T-helper 2 cell (primary cell): ENCODE data around the gene ABHD17B.
"Not testable (repeated sequence)": the region's sequence is repeated elsewhere in the genome, so short reads cannot be mapped to it uniquely, and the experiment has no call there.

Experiments used
- DNase-seq, 5 experiments: peaks; one replicate each; pipeline versions ENCODE4 v3.0.0 to v3.0.0-alpha.2; 2012 to 2022

ABHD17B gene

DNA sequence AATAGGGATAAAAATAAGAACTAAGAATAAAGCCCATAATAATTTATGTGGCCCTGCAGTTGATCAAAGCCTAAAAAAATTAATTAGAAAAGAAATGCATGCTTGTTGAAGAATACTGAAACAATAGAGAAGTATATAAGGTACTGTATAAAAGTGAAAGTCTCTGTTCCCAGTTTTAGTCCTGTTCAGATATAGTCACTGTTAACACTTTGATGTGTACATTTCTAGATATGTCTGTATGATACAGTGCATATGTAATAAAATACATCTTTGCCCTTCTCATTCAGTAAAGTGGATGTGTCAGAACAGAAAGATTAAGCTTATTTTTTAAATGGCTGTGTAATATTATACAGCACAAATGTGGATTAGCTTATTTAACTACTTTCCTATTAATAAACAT lies 4.5 kb upstream of the ABHD17B start:
- no peak for DNase-seq

GRCh38 chr9:71911908-71912335 lies 929 bp upstream of the ABHD17B start:
- DNase-seq = no peak

DNA sequence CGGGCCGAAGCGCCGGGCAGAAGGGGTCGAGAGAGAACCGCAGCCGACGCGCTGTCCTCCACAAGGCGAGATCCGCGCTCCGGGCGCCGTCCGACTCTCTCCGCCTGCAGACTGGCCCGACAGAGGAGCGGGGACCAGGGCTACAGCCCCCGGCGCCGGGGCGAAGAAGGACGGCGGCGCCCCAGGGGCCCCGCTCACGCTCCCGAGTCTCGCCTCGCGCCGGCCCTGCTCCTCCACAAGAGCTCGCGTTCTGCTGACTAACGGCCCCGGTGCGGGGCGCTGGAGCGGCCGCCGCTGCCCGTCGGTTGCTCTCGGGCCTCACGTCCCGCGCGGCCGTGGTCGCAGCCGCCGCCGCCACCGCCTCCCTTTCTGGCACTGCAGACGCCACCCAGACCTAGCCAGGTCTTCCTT lies 338 bp downstream of the ABHD17B start:
- DNase-seq = no peak

DNA sequence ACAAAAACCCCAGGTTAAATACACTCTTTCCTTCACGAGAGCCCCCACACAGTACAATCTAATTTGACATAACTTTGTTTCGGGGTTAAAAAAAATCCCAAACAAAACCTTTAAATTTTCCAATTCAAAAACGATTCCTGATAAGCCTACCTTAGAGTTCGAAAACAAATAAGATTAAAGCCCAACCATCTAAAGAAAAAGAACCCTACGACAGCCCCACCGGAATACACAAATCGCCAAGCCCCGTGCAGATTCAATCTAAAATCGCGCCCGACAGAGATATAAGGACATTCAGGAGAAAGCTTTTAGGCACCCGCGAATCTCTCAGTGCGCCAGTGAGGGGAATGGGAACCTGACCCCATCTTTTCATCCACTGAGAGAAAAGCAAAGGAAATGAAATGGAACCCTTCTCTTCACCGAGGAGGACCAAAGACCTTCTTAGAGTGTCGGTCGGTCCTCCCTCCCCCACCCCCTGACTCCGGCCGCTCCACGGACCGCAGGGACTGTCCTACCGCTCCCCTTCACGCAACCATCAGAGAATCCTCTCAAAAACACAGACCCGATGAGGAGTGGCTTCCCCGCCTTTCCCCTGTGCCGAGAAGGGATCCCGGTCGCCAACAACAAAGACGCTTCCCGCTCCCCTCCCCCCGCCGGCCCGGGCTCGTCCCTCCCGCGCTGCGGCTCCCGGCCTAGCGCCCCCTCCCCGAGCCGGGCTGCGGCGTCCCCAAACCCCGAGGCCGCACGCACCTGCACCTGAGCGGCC lies 925 bp downstream of the ABHD17B start:
- peak; percentile 3 to 42 (median 12) for DNase-seq

GRCh38 chr9:71908825-71909224 lies 2.2 kb downstream of the ABHD17B start:
- DNase-seq = no peak

- DNase-seq = no peak
Measured at GRCh38 chr9:71904076-71904475, 6.9 kb downstream of the ABHD17B start.

DNA sequence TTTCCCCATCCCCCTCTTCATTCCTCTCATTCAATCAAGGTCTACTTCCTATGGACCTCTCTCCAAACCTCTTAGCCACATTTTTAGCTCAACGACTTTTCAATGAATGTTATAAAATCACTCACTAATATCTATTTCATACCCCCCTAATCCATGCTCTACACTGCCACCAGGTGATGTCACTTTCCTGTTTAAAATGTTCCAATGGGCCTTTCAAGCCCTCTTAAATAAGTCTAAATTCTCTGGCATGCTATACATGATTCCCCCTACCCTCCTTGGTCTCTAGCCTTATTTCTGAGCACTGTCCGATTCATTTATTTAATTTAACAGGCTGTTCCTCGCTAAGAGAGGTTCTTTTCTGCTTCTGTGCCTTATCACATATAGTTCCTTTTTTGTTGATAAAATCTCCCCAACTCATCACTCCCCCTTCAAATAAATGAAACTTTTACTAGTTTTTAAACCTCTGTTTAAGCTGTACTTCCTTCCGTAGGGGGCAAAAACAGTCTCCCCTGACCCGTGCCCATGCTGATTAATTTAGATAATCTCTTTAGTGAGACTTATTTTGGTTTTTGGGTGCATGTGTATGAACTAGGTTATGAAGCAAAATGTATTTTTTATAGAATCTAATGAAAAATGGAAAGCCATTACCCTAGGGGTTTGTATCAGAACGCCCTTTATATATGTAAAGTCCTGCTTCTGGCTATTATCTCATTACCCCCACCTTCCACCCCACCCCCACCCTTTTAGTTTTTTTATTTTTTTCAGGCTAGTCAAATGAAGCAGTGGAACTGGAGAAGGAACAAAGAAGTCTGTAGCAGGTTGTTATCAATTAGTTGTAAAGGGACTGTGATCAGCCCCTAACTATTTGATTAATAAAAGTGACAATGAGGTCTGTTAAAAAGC lies 9.0 kb downstream of the ABHD17B start:
- no peak for DNase-seq

- not testable (repeated sequence) for DNase-seq
Measured at GRCh38 chr9:71898756-71899155, 12.2 kb downstream of the ABHD17B start.

DNA sequence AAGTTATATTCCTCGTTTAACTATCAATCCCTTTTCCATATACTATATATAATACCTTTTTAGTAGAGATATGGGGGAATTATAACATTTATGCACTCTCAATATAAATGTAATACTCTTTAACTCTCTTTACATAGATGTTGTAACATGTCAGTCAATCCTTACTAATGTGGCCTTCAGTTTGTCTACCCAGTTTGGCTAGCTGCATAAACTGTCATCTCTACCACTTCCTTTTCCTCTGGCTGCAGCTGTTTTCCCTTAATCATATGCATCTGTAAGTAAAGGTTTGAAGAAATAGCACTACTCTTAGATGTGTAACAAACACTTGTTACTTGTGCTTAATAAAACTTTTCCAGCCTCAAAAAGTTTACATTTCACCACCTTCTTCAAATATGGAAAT lies 13.4 kb downstream of the ABHD17B start:
- DNase-seq = peak in 2 of 5 experiments; percentile 21 to 90

GRCh38 chr9:71896761-71897160 lies 14.2 kb downstream of the ABHD17B start:
- DNase-seq = no peak

GRCh38 chr9:71895955-71896354 lies 15.0 kb downstream of the ABHD17B start:
- DNase-seq = peak in 1 of 5 experiments; percentile 63

DNA sequence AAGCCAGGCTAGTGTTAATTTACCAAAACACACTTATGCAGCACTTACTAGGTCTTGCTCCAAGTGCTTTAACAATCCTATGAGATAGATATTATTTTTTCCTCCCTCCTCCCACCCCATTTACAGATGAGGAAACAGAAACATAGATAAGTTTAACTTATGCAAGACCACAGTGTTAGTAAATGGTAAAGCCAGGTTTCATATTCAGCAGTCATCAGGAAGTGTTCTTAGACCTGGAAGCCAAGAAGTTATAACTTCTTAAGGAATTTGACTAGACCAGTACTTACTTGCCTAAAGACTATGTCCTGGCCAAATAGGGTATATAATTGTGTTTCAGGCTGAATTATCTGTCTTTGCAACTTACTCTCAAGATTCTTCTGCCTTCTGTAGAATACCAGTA lies 15.9 kb downstream of the ABHD17B start:
- DNase-seq = peak in 1 of 5 experiments; percentile 39

DNA sequence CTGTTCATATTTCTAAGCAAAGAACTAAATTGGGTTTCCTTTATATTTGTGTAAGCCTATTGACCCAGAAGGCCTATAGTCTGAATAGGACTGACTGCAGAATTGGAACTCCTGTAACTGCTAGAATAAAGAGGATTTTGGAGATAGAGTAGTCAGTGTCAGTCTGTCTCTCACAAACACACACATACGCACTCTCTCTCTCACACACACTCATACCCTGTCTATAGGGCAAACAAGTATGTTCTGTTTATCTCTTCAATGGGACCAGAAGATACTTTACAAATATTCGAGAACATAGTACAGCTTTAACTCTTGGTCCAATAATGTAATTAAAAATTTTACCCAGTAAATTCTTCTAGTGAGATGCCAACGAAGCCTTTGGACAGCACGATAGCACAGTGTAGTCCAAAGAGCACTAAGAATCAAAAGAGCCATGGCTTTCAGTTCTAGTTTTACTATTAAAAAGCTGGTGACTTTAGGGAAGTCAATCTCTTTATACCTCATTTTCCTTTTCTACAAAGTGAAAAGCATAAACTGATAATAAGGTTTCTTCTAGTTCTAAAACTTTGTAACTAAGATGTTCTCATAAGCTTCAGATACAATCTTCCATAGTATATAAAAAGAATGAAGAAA lies 19.3 kb downstream of the ABHD17B start:
- DNase-seq = no peak

DNA sequence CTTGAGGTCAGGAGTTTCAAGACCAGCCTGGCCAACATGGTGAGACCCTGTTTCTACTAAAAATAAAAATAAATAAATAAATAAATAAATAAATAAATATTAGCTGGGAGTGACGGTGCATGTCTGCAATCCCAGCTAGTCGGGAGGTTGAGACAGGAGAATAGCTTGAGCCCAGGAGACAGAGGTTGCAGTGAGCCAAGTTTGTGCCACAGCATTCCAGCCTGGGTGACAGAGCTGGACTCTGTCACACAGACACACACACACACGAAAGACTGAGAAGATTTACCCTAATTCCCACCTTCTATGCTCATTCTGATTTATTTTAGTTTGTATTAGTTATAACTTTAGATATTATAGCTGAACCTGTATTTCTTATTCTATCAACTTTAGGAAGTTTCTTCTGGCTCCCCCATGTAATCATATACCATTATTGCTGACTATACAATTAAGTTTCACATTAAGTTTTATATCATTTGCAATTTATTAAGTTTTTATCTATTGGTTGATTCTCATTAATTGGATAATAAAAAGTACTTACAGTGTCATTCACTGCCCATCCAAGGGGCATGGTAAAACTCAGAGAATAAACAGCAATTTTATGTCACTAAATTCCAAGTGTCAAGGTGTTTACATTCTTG lies 20.8 kb downstream of the ABHD17B start:
- no peak for DNase-seq

DNA sequence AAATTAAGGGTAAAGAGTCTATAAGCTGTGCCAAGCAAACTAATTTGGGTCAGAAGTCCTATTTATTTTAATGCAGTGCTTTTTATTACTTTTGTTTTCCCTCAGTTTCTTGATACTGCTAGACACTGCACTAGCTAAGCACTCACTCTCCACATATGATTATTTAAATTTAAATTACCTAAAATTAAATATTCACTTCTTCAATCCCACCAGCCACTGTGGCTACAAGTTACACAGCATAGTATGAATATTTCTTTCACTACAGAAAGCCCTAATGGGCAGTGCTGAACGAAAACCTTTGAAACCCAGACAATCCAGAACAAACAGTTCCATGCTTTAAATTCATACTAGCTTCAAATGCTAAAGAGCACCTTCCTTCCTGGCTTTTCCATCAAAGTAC lies 23.6 kb downstream of the ABHD17B start:
- no peak for DNase-seq

- no peak for DNase-seq
Measured at GRCh38 chr9:71886541-71886940, 24.5 kb downstream of the ABHD17B start.

DNA sequence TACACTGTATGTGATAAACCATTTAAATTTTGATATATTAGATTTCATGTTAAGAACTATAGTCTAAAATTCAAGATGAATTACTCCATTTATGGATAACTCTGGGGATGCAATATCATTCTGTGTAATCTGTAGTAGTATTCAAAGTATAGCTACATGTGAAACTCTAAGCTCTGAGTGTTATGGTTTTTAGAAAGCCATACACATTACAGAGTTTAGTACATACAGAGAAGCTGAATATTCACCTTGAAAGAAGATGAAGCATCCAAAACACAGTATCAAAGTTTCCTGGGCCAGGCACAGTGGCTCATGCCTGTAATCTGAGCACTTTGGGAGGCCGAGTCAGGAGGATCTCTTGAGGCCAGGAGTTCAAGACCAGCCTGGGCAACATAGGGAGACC lies 25.0 kb downstream of the ABHD17B start:
- peak in 1 of 5 experiments; percentile 39 for DNase-seq

GRCh38 chr9:71885467-71885866 lies 25.5 kb downstream of the ABHD17B start:
- DNase-seq = no peak

- no peak for DNase-seq
Measured at GRCh38 chr9:71884005-71884404, 27.0 kb downstream of the ABHD17B start.

DNA sequence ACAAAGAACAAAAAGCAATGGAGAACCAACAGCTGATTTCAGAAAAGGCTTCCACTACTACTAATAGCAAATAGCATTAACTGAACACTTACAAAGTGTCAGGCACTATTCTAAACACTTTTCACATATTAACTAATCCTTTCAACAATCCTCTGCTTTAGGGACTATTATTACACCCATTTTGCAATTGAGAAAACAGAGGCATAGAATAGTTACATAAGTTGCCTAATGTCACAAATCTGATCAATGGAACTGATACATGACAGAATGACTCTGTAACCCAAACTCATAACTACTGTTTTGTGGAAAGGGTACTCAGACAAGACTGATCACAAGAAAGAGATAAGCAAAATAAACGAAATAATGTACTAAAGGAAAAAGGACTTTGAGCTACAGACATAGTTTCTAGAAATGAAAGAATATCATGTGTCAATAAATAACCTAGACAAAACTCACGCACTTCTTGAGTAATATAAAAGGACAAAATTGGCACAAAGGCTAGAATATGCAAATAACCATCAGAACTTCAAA lies 31.3 kb downstream of the ABHD17B start:
- no peak for DNase-seq

DNA sequence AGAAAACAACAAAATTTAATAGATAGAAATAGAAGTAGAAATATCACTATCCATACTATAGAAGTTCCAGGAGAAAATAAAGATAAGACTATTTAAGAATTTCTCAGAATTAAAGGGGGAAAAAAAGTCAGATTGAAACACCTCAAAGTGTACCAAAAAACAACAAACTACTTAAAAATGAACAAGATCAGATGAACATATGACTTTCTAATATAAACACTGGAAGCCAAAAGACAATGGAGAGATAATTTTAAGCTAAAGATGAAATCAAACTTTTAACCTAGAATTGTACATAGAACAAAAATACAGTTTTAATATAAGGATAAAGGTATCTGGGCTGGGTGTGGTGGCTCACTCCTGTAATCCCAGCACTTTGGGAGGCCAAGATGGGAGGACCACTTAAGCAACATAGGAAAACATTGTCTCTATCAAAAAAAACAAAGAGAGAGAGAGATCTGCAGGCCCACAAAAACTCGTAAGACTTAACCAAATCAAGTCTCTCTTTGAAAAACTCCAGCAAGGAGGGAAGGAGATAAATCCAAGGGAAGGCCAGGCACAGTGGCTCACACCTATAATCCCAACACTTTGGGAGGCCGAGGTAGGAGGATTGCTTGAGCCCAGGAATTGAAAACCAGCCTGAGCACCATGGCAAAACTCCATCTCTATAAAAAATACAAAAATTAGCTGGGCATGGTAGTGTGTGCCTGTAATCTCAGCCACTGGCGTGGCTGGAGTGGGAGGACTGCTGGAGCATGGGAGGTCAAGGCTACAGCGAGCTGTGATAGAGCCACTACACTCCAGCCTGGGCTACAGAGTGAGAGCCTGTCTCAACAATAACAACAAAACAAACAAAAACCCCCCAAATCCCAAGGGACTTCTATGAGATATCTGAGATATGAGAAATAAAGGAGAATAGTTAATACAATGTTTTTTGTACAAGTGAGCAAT lies 32.4 kb downstream of the ABHD17B start:
- DNase-seq = no peak
